DND-41 (cell line): ENCODE results near the gene ALDH1A1.

ENCODE experiments used
- ATAC-seq: fragments of 200-7000 bp; cut with Tn5 transposase; 3 replicates; pipeline ENCODE4 v1.9.1; 2021; ENCODE audit warnings: low read depth; ENCODE audit not compliant: insufficient read depth
- DNase-seq: peaks from one replicate; pipeline ENCODE4 v3.0.0-alpha.2; 2020
- H2AFZ ChIP-seq: 2 replicates; pipeline ENCODE4 v1.6.0; 2012; ENCODE audit warnings: low read depth, low read length
- H3K27ac ChIP-seq: 2 replicates; pipeline ENCODE4 v1.5.1; 2012; ENCODE audit warnings: low read length, inconsistent platforms
- H3K27me3 ChIP-seq: fragments of 200-600 bp; sonication (generic); 2 replicates; pipeline ENCODE4 v1.6.0; 2012; ENCODE audit warnings: low read length, mild to moderate bottlenecking, inconsistent platforms; ENCODE audit not compliant: insufficient read depth, poor library complexity
- H3K36me3 ChIP-seq: 2 replicates; pipeline ENCODE4 v1.5.1; 2012; ENCODE audit warnings: low read length, inconsistent platforms; ENCODE audit not compliant: insufficient read depth
- H3K4me1 ChIP-seq: 2 replicates; pipeline ENCODE4 v1.5.1; 2012; ENCODE audit warnings: mild to moderate bottlenecking, low read length; ENCODE audit not compliant: insufficient read depth
- H3K4me2 ChIP-seq: 2 replicates; pipeline ENCODE4 v1.6.0; 2012; ENCODE audit warnings: mild to moderate bottlenecking, moderate library complexity, low read length, inconsistent platforms; ENCODE audit not compliant: insufficient read depth
- H3K4me3 ChIP-seq, 2 experiments: fragments of 200-600 bp in 1 of 2; shearing (Covaris generic) in 1 of 2; 2 replicates each; pipeline ENCODE4 v1.5.1; 2012 to 2016; ENCODE audit warnings: inconsistent platforms in 2 of 2, low read length in 2 of 2, mild to moderate bottlenecking in 2 of 2, low read depth in 1 of 2, moderate library complexity in 1 of 2
- H3K79me2 ChIP-seq: 2 replicates; pipeline ENCODE4 v1.6.0; 2012; ENCODE audit warnings: low read length, inconsistent platforms; ENCODE audit not compliant: insufficient read depth
- H3K9ac ChIP-seq: 2 replicates; pipeline ENCODE4 v1.6.0; 2012; ENCODE audit warnings: low read depth, mild to moderate bottlenecking, inconsistent platforms, low read length, moderate library complexity
- H3K9me3 ChIP-seq: 2 replicates; pipeline ENCODE4 v1.5.1; 2012; ENCODE audit warnings: low read length, moderate library complexity, mild to moderate bottlenecking, inconsistent platforms; ENCODE audit not compliant: insufficient read depth, severe bottlenecking
- H4K20me1 ChIP-seq: 2 replicates; pipeline ENCODE4 v1.6.0; 2012; ENCODE audit warnings: low read length; ENCODE audit not compliant: insufficient read depth
- EZH2 ChIP-seq: IDR thresholded peaks from 3 replicates; pipeline ENCODE4 v1.6.1; 2012; ENCODE audit warnings: borderline replicate concordance, low read depth, mild to moderate bottlenecking, moderate library complexity, low read length, inconsistent platforms; ENCODE audit not compliant: severe bottlenecking
- TF ChIP-seq, protein P1 (sequence below): IDR thresholded peaks from 2 replicates; pipeline ENCODE4 v1.5.1; 2012; ENCODE audit warnings: borderline replicate concordance, low read length, moderate library complexity, mild to moderate bottlenecking; ENCODE audit not compliant: poor library complexity, severe bottlenecking; ENCODE audit errors: extremely low read depth

Gene ALDH1A1

DNA sequence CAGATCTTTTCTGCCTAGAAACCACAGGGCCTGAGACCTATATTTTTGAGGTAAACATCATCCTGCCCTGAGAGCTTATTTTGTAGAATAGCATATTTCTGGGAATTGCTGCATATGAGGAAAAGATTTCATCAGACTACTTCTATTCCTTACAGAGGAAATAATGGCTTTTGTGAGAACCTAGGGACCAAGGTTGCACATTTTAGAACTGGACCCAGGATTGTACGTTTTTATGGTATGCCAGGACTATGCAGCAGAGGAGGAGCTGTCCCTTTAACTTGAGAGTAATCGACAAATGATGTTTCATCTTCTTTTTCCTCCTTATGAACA is 2.2 kb upstream of the ALDH1A1 start:
- TF ChIP-seq, protein P1, sequence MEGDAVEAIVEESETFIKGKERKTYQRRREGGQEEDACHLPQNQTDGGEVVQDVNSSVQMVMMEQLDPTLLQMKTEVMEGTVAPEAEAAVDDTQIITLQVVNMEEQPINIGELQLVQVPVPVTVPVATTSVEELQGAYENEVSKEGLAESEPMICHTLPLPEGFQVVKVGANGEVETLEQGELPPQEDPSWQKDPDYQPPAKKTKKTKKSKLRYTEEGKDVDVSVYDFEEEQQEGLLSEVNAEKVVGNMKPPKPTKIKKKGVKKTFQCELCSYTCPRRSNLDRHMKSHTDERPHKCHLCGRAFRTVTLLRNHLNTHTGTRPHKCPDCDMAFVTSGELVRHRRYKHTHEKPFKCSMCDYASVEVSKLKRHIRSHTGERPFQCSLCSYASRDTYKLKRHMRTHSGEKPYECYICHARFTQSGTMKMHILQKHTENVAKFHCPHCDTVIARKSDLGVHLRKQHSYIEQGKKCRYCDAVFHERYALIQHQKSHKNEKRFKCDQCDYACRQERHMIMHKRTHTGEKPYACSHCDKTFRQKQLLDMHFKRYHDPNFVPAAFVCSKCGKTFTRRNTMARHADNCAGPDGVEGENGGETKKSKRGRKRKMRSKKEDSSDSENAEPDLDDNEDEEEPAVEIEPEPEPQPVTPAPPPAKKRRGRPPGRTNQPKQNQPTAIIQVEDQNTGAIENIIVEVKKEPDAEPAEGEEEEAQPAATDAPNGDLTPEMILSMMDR: no peak
- no peak for TF ChIP-seq EZH2
- H3K36me3 ChIP-seq: no peaks in the 10 kb centered on the region
- H3K9ac ChIP-seq: no peak overlapping the region
- H3K4me3 ChIP-seq: no peak overlapping the region
- H3K27me3 ChIP-seq: peaks cover 4% of the 10 kb centered on the region
- DNase-seq (no peak), ATAC-seq (no peak)
- no peaks in the 10 kb centered on the region for H3K9me3 ChIP-seq
- H3K4me2 ChIP-seq: no peak overlapping the region
- no peaks in the 10 kb centered on the region for H3K4me1 ChIP-seq
- H3K27ac ChIP-seq: no peak overlapping the region
- no peaks in the 10 kb centered on the region for H3K79me2 ChIP-seq
- no peaks in the 10 kb centered on the region for H4K20me1 ChIP-seq
- no peak overlapping the region for H2AFZ ChIP-seq

DNA sequence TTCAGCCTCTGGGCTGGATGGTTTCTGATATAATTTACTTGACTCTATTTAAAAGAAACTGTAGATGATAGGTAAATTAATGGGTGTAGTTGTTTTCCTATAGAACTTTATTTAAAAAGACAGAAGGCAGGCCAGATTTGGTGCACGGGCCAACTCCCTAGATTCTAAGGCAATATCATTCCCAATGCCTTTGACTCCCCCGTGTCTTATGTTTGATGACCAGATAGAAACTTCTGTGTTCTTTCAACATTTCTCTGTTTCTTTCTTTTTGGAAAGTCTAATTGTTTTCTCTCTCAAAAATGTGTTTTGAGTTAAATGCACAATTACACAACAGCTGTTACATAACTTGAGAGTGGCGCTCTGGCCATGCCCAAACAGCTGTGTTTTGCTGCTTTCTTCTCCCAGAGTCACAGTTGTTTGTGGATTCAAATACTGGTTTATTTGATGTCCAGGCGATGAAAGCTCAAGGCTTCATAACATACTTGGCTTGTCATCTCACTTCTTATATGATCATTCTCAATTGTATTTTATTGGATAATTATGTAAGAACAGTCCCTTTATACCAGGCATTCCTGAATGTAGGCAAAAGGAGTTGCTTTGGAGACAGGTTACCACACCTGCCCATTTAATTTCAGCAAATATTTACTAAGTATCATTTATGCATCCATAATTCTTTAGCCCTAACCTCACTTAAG is 1.7 kb upstream of the ALDH1A1 start:
- H3K4me3 ChIP-seq: no peak overlapping the region
- no peak overlapping the region for H3K27ac ChIP-seq
- H2AFZ ChIP-seq: no peak overlapping the region
- H3K4me1 ChIP-seq: no peaks in the 10 kb centered on the region
- no peaks in the 10 kb centered on the region for H3K36me3 ChIP-seq
- H3K4me2 ChIP-seq: no peak overlapping the region
- TF ChIP-seq, protein P1: no peak
- TF ChIP-seq EZH2: no peak
- no peak overlapping the region for H3K9ac ChIP-seq
- no peaks in the 10 kb centered on the region for H4K20me1 ChIP-seq
- no peaks in the 10 kb centered on the region for H3K9me3 ChIP-seq
- no peak for DNase-seq
- H3K79me2 ChIP-seq: no peaks in the 10 kb centered on the region
- no peak for ATAC-seq
- H3K27me3 ChIP-seq: peaks cover 8% of the 10 kb centered on the region

GRCh38 chr9:72952381-72952690 is 517 bp downstream of the ALDH1A1 start:
- ATAC-seq: no peak
- Histone ChIP-seq H3K36me3 (no peaks in the 10 kb centered on the region), H3K4me3 (no peak overlapping the region), H3K27ac (no peak overlapping the region), H3K79me2 (no peaks in the 10 kb centered on the region), H4K20me1 (no peaks in the 10 kb centered on the region), H2AFZ (no peak overlapping the region), H3K4me1 (no peaks in the 10 kb centered on the region), H3K4me2 (no peak overlapping the region), H3K9me3 (no peaks in the 10 kb centered on the region), H3K9ac (no peak overlapping the region), H3K27me3 (peaks cover 17% of the 10 kb centered on the region)
- no peak for DNase-seq
- no peak for TF ChIP-seq EZH2
- TF ChIP-seq, protein P1: no peak
